ENCODE measurements around the gene EML6.

DNA sequence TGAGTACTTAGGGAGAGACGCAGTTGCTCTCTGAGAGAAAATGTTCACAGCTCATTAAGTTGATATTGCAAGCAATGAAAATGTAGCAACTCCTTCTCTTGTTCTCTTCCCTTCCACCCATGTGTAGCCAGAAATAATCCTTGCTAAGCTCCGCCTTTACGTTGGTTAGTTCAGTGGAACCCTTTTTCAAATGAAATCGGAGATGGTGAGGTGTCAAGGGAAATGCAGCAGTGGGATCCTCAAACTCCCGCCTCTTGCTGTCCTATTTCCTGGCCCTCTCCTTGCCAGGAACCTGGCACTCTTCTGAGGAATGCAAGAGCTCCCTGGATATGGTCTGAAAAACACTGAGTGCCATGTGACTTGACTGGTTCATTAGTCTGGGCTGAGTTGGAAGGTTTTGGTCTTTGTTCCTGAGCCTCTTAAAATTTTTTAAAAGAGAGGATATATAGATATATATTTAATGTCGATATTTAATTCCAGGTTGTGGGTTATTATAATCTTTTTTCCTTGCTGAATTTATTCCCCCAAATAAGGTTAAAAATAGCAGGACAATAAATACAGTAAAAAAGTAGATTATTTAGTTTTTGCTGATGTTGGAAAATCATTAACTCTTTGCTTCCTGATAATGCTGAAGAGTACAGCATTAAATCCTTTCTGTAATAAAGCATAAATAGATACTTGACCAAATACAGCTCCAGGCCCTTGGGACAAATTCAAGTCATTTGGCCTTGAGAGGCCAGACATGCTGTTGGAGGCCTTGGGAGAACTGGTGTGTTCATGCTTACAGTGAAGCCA is 116.2 kb downstream of the EML6 start:
- no peak for TF ChIP-seq GATA2 (IDR thresholded peaks at IDR 0.05; ENCODE audit: low read depth, low read length)
- TF ChIP-seq GATA3 (IDR thresholded peaks at IDR 0.05; ENCODE audit: low read depth, low read length), result no peak

All from SH-SY5Y (cell line).